ENCODE data around the gene ARHGDIG. TPM values are rescaled to one million over a fixed set of nuclear protein-coding genes. Genes with fewer than 3 reads are reported as not detected.

ARHGDIG gene
- total RNA-seq, 1 donor from 2014 or later, result 5.0 TPM

GRCh38 chr16:311725-312124, 31.3 kb downstream of the ARHGDIG start:
- Histone ChIP-seq H3K79me2 (ENCODE audit: insufficient read depth, low read length) (peaks cover 12% of the 10 kb centered on the region), H2AFZ (ENCODE audit: low read depth, low read length) (no peak overlapping the region), H3K9ac (ENCODE audit: low read length) (no peak overlapping the region), H3K27me3 (ENCODE audit: insufficient read depth, low read length) (no peaks in the 10 kb centered on the region), H3K36me3 (ENCODE audit: insufficient read depth, low read length) (no peaks in the 10 kb centered on the region), H4K20me1 (ENCODE audit: insufficient read depth, low read length) (peaks cover 45% of the 10 kb centered on the region), H3K27ac (ENCODE audit: low read depth, low read length) (no peak overlapping the region), H3K9me3 (ENCODE audit: insufficient read depth, low read depth, low read length) (no peaks in the 10 kb centered on the region), H3K4me1 (ENCODE audit: insufficient read depth, low read length) (no peaks in the 10 kb centered on the region), H3K4me3 (ENCODE audit: insufficient read depth, low read depth, low read length) (no peak overlapping the region), H3K4me2 (ENCODE audit: low read length) (no peak overlapping the region)
- TF ChIP-seq CTCF (IDR thresholded peaks at IDR 0.05; ENCODE audit: insufficient read depth, low read depth, low read length) (no peak), EZH2 (IDR thresholded peaks at IDR 0.05; ENCODE audit: insufficient read depth, low read length) (no peak)
- DNase-seq (ENCODE audit: low read depth), result no peak
- no peaks in the 10 kb centered on the region for H3K4me1 Mint-ChIP-seq (ENCODE audit: low read depth, unreplicated experiment)
- H3K4me3 Mint-ChIP-seq (ENCODE audit: unreplicated experiment), result no peak overlapping the region
- H3K9me3 Mint-ChIP-seq (ENCODE audit: unreplicated experiment), result no peaks in the 10 kb centered on the region
- H3K36me3 Mint-ChIP-seq (ENCODE audit: low read depth, unreplicated experiment), result peaks cover 9% of the 10 kb centered on the region
- H3K27me3 Mint-ChIP-seq (ENCODE audit: low read depth, unreplicated experiment), result no peaks in the 10 kb centered on the region
- FAIRE-seq, result no peak
- H3K27ac Mint-ChIP-seq (ENCODE audit: unreplicated experiment), result no peak overlapping the region

- no peaks in the 10 kb centered on the region for H3K36me3 ChIP-seq (ENCODE audit: insufficient read depth, low read length)
- Mint-ChIP-seq H3K4me1 (ENCODE audit: low read depth, unreplicated experiment) (no peaks in the 10 kb centered on the region), H3K27ac (ENCODE audit: unreplicated experiment) (no peak overlapping the region), H3K9me3 (ENCODE audit: unreplicated experiment) (no peaks in the 10 kb centered on the region), H3K27me3 (ENCODE audit: low read depth, unreplicated experiment) (no peaks in the 10 kb centered on the region), H3K36me3 (ENCODE audit: low read depth, unreplicated experiment) (peaks cover 15% of the 10 kb centered on the region), H3K4me3 (ENCODE audit: unreplicated experiment) (no peak overlapping the region)
- DNase-seq (ENCODE audit: low read depth), result no peak
- H3K9me3 ChIP-seq (ENCODE audit: insufficient read depth, low read depth, low read length), result no peaks in the 10 kb centered on the region
- H3K4me3 ChIP-seq (ENCODE audit: insufficient read depth, low read depth, low read length), result no peak overlapping the region
- no peak overlapping the region for H3K9ac ChIP-seq (ENCODE audit: low read length)
- peaks cover 37% of the 10 kb centered on the region for H3K79me2 ChIP-seq (ENCODE audit: insufficient read depth, low read length)
- TF ChIP-seq EZH2 (IDR thresholded peaks at IDR 0.05; ENCODE audit: insufficient read depth, low read length), result no peak
- no peak for TF ChIP-seq CTCF (IDR thresholded peaks at IDR 0.05; ENCODE audit: insufficient read depth, low read depth, low read length)
- H3K27ac ChIP-seq (ENCODE audit: low read depth, low read length), result no peak overlapping the region
- no peak overlapping the region for H3K4me2 ChIP-seq (ENCODE audit: low read length)
- H3K4me1 ChIP-seq (ENCODE audit: insufficient read depth, low read length), result no peaks in the 10 kb centered on the region
- no peak overlapping the region for H2AFZ ChIP-seq (ENCODE audit: low read depth, low read length)
- H4K20me1 ChIP-seq (ENCODE audit: insufficient read depth, low read length), result peaks cover 71% of the 10 kb centered on the region
- no peaks in the 10 kb centered on the region for H3K27me3 ChIP-seq (ENCODE audit: insufficient read depth, low read length)
- no peak for FAIRE-seq
These were observed 34.0 kb downstream of the ARHGDIG start for GRCh38 chr16:314351-314750.

GRCh38 chr16:314795-315299, 34.5 kb downstream of the ARHGDIG start:
- H3K9ac ChIP-seq (ENCODE audit: low read length), result no peak overlapping the region
- FAIRE-seq (no peak), DNase-seq (ENCODE audit: low read depth) (no peak)
- Mint-ChIP-seq H3K27ac (ENCODE audit: unreplicated experiment) (no peak overlapping the region), H3K27me3 (ENCODE audit: low read depth, unreplicated experiment) (no peaks in the 10 kb centered on the region), H3K36me3 (ENCODE audit: low read depth, unreplicated experiment) (peaks cover 15% of the 10 kb centered on the region), H3K4me1 (ENCODE audit: low read depth, unreplicated experiment) (no peaks in the 10 kb centered on the region), H3K9me3 (ENCODE audit: unreplicated experiment) (no peaks in the 10 kb centered on the region), H3K4me3 (ENCODE audit: unreplicated experiment) (no peak overlapping the region)
- H3K79me2 ChIP-seq (ENCODE audit: insufficient read depth, low read length), result peaks cover 42% of the 10 kb centered on the region
- H2AFZ ChIP-seq (ENCODE audit: low read depth, low read length), result no peak overlapping the region
- H3K27ac ChIP-seq (ENCODE audit: low read depth, low read length), result no peak overlapping the region
- no peak overlapping the region for H3K4me2 ChIP-seq (ENCODE audit: low read length)
- H4K20me1 ChIP-seq (ENCODE audit: insufficient read depth, low read length), result peaks cover 74% of the 10 kb centered on the region
- H3K36me3 ChIP-seq (ENCODE audit: insufficient read depth, low read length), result no peaks in the 10 kb centered on the region
- H3K4me3 ChIP-seq (ENCODE audit: insufficient read depth, low read depth, low read length), result no peak overlapping the region
- H3K27me3 ChIP-seq (ENCODE audit: insufficient read depth, low read length), result no peaks in the 10 kb centered on the region
- H3K9me3 ChIP-seq (ENCODE audit: insufficient read depth, low read depth, low read length), result no peaks in the 10 kb centered on the region
- no peaks in the 10 kb centered on the region for H3K4me1 ChIP-seq (ENCODE audit: insufficient read depth, low read length)
- TF ChIP-seq EZH2 (IDR thresholded peaks at IDR 0.05; ENCODE audit: insufficient read depth, low read length) (no peak), CTCF (IDR thresholded peaks at IDR 0.05; ENCODE audit: insufficient read depth, low read depth, low read length) (no peak)
